Aorta (tissue), 5 donors: Measurements from ENCODE around the gene OXCT1. TPM values are rescaled to one million over a fixed set of nuclear protein-coding genes. Genes with fewer than 3 reads are reported as not detected.
"Not testable (repeated sequence)": the region's sequence is repeated elsewhere in the genome, so short reads cannot be mapped to it uniquely, and the experiment has no call there.

Experiments used
- ATAC-seq: fragments of 200-7000 bp; cut with Tn5 transposase; one replicate; pipeline ENCODE4 v1.9.1; 2022; ENCODE audit warnings: moderate library complexity; ENCODE audit not compliant: low FRiP score
- DNase-seq, 2 donors: peaks; one replicate each; pipeline ENCODE4 v3.0.0-alpha.2; 2020
- H3K27ac ChIP-seq, 2 donors: one replicate each; pipeline ENCODE4 v1.5.1; 2013; ENCODE audit warnings: low read length in 2 of 2, mild to moderate bottlenecking in 2 of 2, moderate library complexity in 2 of 2, control low read depth in 1 of 2, inconsistent platforms in 1 of 2, low read depth in 1 of 2
- H3K27me3 ChIP-seq, 2 donors: one replicate each; pipeline ENCODE4 v1.6.1; 2013; ENCODE audit warnings: control low read depth in 1 of 2, low read length in 1 of 2, mild to moderate bottlenecking in 1 of 2, moderate library complexity in 1 of 2; ENCODE audit not compliant: insufficient read depth in 2 of 2, control insufficient read depth in 1 of 2
- H3K36me3 ChIP-seq, 2 donors: one replicate each; pipeline ENCODE4 v1.6.1; 2013; ENCODE audit warnings: control low read depth in 1 of 2, low read length in 1 of 2, mild to moderate bottlenecking in 1 of 2; ENCODE audit not compliant: insufficient read depth in 2 of 2, control insufficient read depth in 1 of 2
- H3K4me1 ChIP-seq, 2 donors: one replicate each; pipeline ENCODE4 v1.6.1; 2013; ENCODE audit warnings: low read length in 2 of 2, control low read depth in 1 of 2, mild to moderate bottlenecking in 1 of 2, moderate library complexity in 1 of 2; ENCODE audit not compliant: insufficient read depth in 2 of 2, control insufficient read depth in 1 of 2
- H3K4me3 ChIP-seq, 2 donors: one replicate each; pipeline ENCODE4 v1.5.1; 2013; ENCODE audit warnings: low read length in 2 of 2, control low read depth in 1 of 2, mild to moderate bottlenecking in 1 of 2
- H3K9me3 ChIP-seq: one replicate; pipeline ENCODE4 v1.6.1; 2013; ENCODE audit warnings: mild to moderate bottlenecking, low read length; ENCODE audit not compliant: control insufficient read depth
- WGBS, 2 donors: extraction: QIAGEN DNeasy Blood & Tissue Kit; methylation state at CpG; one replicate each; pipeline ENCODE4 v1.1.7; 2013; 5-methylcytosine and 5-hydroxymethylcytosine counted together
- intact Hi-C, 2 donors: fragments of 100-400 bp; cut with DNase I; formaldehyde crosslinking; loops; one replicate each; pipeline versions ENCODE4 v1.14.2 to v1.15.0; 2022
- polyA plus RNA-seq, 2 donors: library from polyadenylated mRNA; stranded (reverse); fragments of 200-250 nt; gene quantifications; one replicate each; pipeline ENCODE4 v1.2.3, GENCODE V29; 2013
- total RNA-seq, 2 donors: library from RNA; stranded (reverse); fragmentation: NEBNext Ultra II Directional; extraction: Animal tissue kit (Norgen Biotek cat#: 25700); gene quantifications; one replicate each; pipeline ENCODE4 v1.2.1, GENCODE V29; 2021
- donor health status: healthy with polysubstance abuse.
- donor health status: Bipolar disorder and iron deficiency.
- donor health status: DM: no; HTN: no; CAD: no.
- donor health status: DM: no; HTN: no; CAD: no.
- donor health status: DM: yes; HTN: yes; CAD: no.

Gene OXCT1
- total and polyA plus RNA-seq, 4 donors: 22.5 to 32.1 (median 27.8) TPM

- Histone ChIP-seq H3K4me3 (no peak overlapping the region), H3K9me3 (no peaks in the 10 kb centered on the region), H3K27ac (no peak overlapping the region), H3K4me1 (peaks cover 0 to 2% of the 10 kb centered on the region in 2 donors), H3K36me3 (no peaks in the 10 kb centered on the region), H3K27me3 (no peaks in the 10 kb centered on the region)
- no peak for DNase-seq
- no peak for ATAC-seq
- WGBS, 2 donors: 86 to 92% methylated on average over 2 of the region's 2 CpGs
- intact Hi-C loops: loop anchor here in 1 of 2 donors (5.0 to 10.0 kb wide), 4 partner anchors 48 to 1026 kb away; no protein-coding TSS in a partner anchor
Measured at GRCh38 chr5:41858890-41859289, 11.3 kb downstream of the OXCT1 start.

GRCh38 chr5:41857989-41858388, 12.2 kb downstream of the OXCT1 start:
- Histone ChIP-seq H3K36me3 (no peaks in the 10 kb centered on the region), H3K27ac (no peak overlapping the region), H3K27me3 (no peaks in the 10 kb centered on the region), H3K4me3 (no peak overlapping the region), H3K9me3 (no peaks in the 10 kb centered on the region), H3K4me1 (no peaks in the 10 kb centered on the region)
- intact Hi-C loops: loop anchor here (2.0 to 10.0 kb wide), 6 partner anchors 49 to 1027 kb away; partner anchors contain the start of gene FBXO4 (in 1 of the 2)
- ATAC-seq: no peak
- no peak for DNase-seq
- 77 to 87% methylated on average over 1 of the region's 1 CpG for WGBS, 2 donors

GRCh38 chr5:41856644-41857491, 13.4 kb downstream of the OXCT1 start:
- DNase-seq: no peak
- no peaks in the 10 kb centered on the region for H3K9me3 ChIP-seq
- H3K4me1 ChIP-seq: no peaks in the 10 kb centered on the region
- intact Hi-C loops: loop anchor here (1.0 to 10.0 kb wide), 8 partner anchors 50 to 1028 kb away; partner anchors contain the start of gene FBXO4 (in 2 of the 2)
- H3K36me3 ChIP-seq: peaks cover under 1 to 3% of the 10 kb centered on the region in 2 donors
- no peak overlapping the region for H3K4me3 ChIP-seq
- ATAC-seq: peak; percentile 84
- H3K27me3 ChIP-seq: no peaks in the 10 kb centered on the region
- H3K27ac ChIP-seq: no peak overlapping the region
- WGBS, 2 donors: 43 to 44% methylated on average over 5 of the region's 5 CpGs

GRCh38 chr5:41852293-41852692, 17.9 kb downstream of the OXCT1 start:
- Histone ChIP-seq H3K27me3 (no peaks in the 10 kb centered on the region), H3K4me1 (no peaks in the 10 kb centered on the region), H3K9me3 (no peaks in the 10 kb centered on the region), H3K4me3 (no peak overlapping the region), H3K36me3 (peaks cover 3 to 4% of the 10 kb centered on the region in 2 donors), H3K27ac (no peak overlapping the region)
- intact Hi-C loops: loop anchor here in 1 of 2 donors (10.0 kb wide), 1 partner anchor 1033 kb away; no protein-coding TSS in a partner anchor
- ATAC-seq (no peak), DNase-seq (no peak)
- 94 to 96% methylated on average over 2 of the region's 2 CpGs for WGBS, 2 donors

- no peak overlapping the region for H3K4me3 ChIP-seq
- peaks cover 3 to 4% of the 10 kb centered on the region in 2 donors for H3K36me3 ChIP-seq
- intact Hi-C loops: loop anchor here in 1 of 2 donors (10.0 kb wide), 1 partner anchor 1034 kb away; no protein-coding TSS in a partner anchor
- DNase-seq (no peak), ATAC-seq (no peak)
- no peaks in the 10 kb centered on the region for H3K27me3 ChIP-seq
- no peaks in the 10 kb centered on the region for H3K4me1 ChIP-seq
- H3K27ac ChIP-seq: no peak overlapping the region
- H3K9me3 ChIP-seq: no peaks in the 10 kb centered on the region
- WGBS, 2 donors: 27 to 43% methylated on average over 1 of the region's 1 CpG
Measured at GRCh38 chr5:41851116-41851515, 19.1 kb downstream of the OXCT1 start.

- no peaks in the 10 kb centered on the region for H3K9me3 ChIP-seq
- intact Hi-C loops: no loop called here
- no peak overlapping the region for H3K4me3 ChIP-seq
- no peaks in the 10 kb centered on the region for H3K27me3 ChIP-seq
- DNase-seq (no peak), ATAC-seq (no peak)
- no peaks in the 10 kb centered on the region for H3K4me1 ChIP-seq
- peaks cover 3 to 4% of the 10 kb centered on the region in 2 donors for H3K36me3 ChIP-seq
- 87 to 89% methylated on average over 6 of the region's 6 CpGs for WGBS, 2 donors
- H3K27ac ChIP-seq: no peak overlapping the region
Measured at GRCh38 chr5:41848983-41849382, 21.2 kb downstream of the OXCT1 start.

- H3K4me3 ChIP-seq, H3K27ac ChIP-seq, H3K4me1 ChIP-seq, H3K36me3 ChIP-seq, H3K27me3 ChIP-seq, DNase-seq, ATAC-seq, H3K9me3 ChIP-seq, intact Hi-C loops: not testable (repeated sequence)
- WGBS, 2 donors: 90 to 91% methylated on average over 1 of the region's 1 CpG
Measured at GRCh38 chr5:41845751-41846150, 24.5 kb downstream of the OXCT1 start.

- Histone ChIP-seq H3K4me1 (peaks cover 0 to 2% of the 10 kb centered on the region in 2 donors), H3K27me3 (no peaks in the 10 kb centered on the region), H3K36me3 (peaks cover 0 to 2% of the 10 kb centered on the region in 2 donors), H3K9me3 (no peaks in the 10 kb centered on the region), H3K4me3 (no peak overlapping the region), H3K27ac (no peak overlapping the region)
- ATAC-seq: no peak
- WGBS, 2 donors: 50 to 64% methylated on average over 3 of the region's 3 CpGs
- intact Hi-C loops: loop anchor here (5.0 kb wide), 4 partner anchors 147 to 942 kb away; partner anchors contain the start of gene C7 (in 1 of the 2)
- no peak for DNase-seq
Measured at GRCh38 chr5:41844502-41844901, 25.7 kb downstream of the OXCT1 start.
